GM10266 (cell line): Measurements from ENCODE around the gene WFS1.
A peak's percentile ranks its signal among the peaks of the same experiment; 100 is the strongest.

Experiments
- DNase-seq: peaks from one replicate; pipeline ENCODE4 v3.0.0; 2012; ENCODE audit errors: extremely low spot score
- CTCF ChIP-seq: IDR thresholded peaks from 2 replicates; pipeline ENCODE4 v1.5.1; 2012; ENCODE audit warnings: mild to moderate bottlenecking, low read depth; ENCODE audit not compliant: control insufficient read depth, insufficient read depth; ENCODE audit errors: missing control alignments

The WFS1 gene

GRCh38 chr4:6275898-6276806 lies 6.5 kb downstream of the WFS1 start:
- DNase-seq, result no peak

GRCh38 chr4:6277139-6277802 lies 7.6 kb downstream of the WFS1 start:
- TF ChIP-seq CTCF, result no peak
- no peak for DNase-seq

More at GRCh38 chr4:6275898-6276806, 6.5 kb downstream of the WFS1 start:
- no peak for TF ChIP-seq CTCF

GRCh38 chr4:6277935-6278800 lies 8.5 kb downstream of the WFS1 start:
- TF ChIP-seq CTCF, result no peak
- DNase-seq, result no peak

GRCh38 chr4:6278801-6279197 lies 9.1 kb downstream of the WFS1 start:
- DNase-seq, result peak; percentile 70
- TF ChIP-seq CTCF, result no peak

- TF ChIP-seq CTCF, result no peak
- DNase-seq, result no peak
Observed at GRCh38 chr4:6279582-6280289, 10.1 kb downstream of the WFS1 start.

GRCh38 chr4:6280365-6280996 lies 10.8 kb downstream of the WFS1 start:
- no peak for DNase-seq
- no peak for TF ChIP-seq CTCF
